Testis (tissue), 2 donors: ENCODE results near the gene KRTAP2-4.

Source experiments
- CTCF ChIP-seq, 3 experiments: fragments of 450-650 bp in 2 of 3; fragments of 200-600 bp in 1 of 3; sonication (generic) in 1 of 3; IDR thresholded peaks; one replicate each; pipeline ENCODE4 v1.5.1; 2016 to 2019; ENCODE audit warnings: antibody characterized with exemption in 3 of 3, mild to moderate bottlenecking in 2 of 3, moderate library complexity in 1 of 3
- POLR2A ChIP-seq: fragments of 450-650 bp; IDR thresholded peaks from one replicate; pipeline ENCODE4 v1.6.1; 2017; ENCODE audit warnings: antibody characterized with exemption, mild to moderate bottlenecking, moderate library complexity

GRCh38 chr17:41103896-41104295 lies 38.2 kb upstream of the KRTAP2-4 start:
- TF ChIP-seq POLR2A (no peak), CTCF (IDR thresholded peaks at IDR 0.05) (no peak)
